H9 (cell line): ENCODE results near the gene MORN5. TPM values are rescaled to one million over a fixed set of nuclear protein-coding genes. Genes with fewer than 3 reads are reported as not detected.

Experiments
- DNase-seq: peaks from one replicate; pipeline ENCODE4 v3.0.0-alpha.2; 2017
- H2AFZ ChIP-seq: one replicate; pipeline ENCODE4 v1.6.1; 2013; ENCODE audit warnings: mild to moderate bottlenecking, low read length, control low read depth, moderate library complexity
- H2AK5ac ChIP-seq: 2 replicates; pipeline ENCODE4 v1.6.1; 2013; ENCODE audit warnings: low read length, control low read depth, mixed read lengths; ENCODE audit not compliant: insufficient read length
- H2BK120ac ChIP-seq: one replicate; pipeline ENCODE4 v1.6.1; 2013; ENCODE audit warnings: low read depth, mild to moderate bottlenecking, low read length, control low read depth, inconsistent platforms; ENCODE audit not compliant: poor library complexity, severe bottlenecking
- H2BK12ac ChIP-seq: 2 replicates; pipeline ENCODE4 v1.6.1; 2013; ENCODE audit warnings: low read length, control low read depth, mixed read lengths, low read depth; ENCODE audit not compliant: insufficient read length
- H2BK15ac ChIP-seq: 2 replicates; pipeline ENCODE4 v1.6.1; 2013; ENCODE audit warnings: low read depth, low read length, control low read depth
- H2BK20ac ChIP-seq: one replicate; pipeline ENCODE4 v1.6.1; 2013; ENCODE audit warnings: low read depth, mild to moderate bottlenecking, low read length, control low read depth, inconsistent platforms; ENCODE audit not compliant: poor library complexity, severe bottlenecking
- H2BK5ac ChIP-seq: 2 replicates; pipeline ENCODE4 v1.6.1; 2013; ENCODE audit warnings: low read length, control low read depth, mixed read lengths; ENCODE audit not compliant: insufficient read length
- H3K14ac ChIP-seq: 2 replicates; pipeline ENCODE4 v1.6.1; 2013; ENCODE audit warnings: low read length, control low read depth; ENCODE audit not compliant: insufficient read depth
- H3K18ac ChIP-seq: 2 replicates; pipeline ENCODE4 v1.6.1; 2013; ENCODE audit warnings: low read depth, mild to moderate bottlenecking, mixed read lengths, low read length, control low read depth; ENCODE audit not compliant: insufficient read length
- H3K23ac ChIP-seq: 2 replicates; pipeline ENCODE4 v1.6.1; 2013; ENCODE audit warnings: low read length, control low read depth, mixed read lengths, low read depth; ENCODE audit not compliant: insufficient read length
- H3K23me2 ChIP-seq: 2 replicates; pipeline ENCODE4 v1.6.1; 2013; ENCODE audit warnings: low read depth, mild to moderate bottlenecking, mixed read lengths, low read length, control low read depth; ENCODE audit not compliant: insufficient read length, poor library complexity, severe bottlenecking
- H3K27ac ChIP-seq: 2 replicates; pipeline ENCODE4 v1.5.1; 2013; ENCODE audit warnings: low read length, control low read depth, mixed read lengths, low read depth; ENCODE audit not compliant: insufficient read length
- H3K27me3 ChIP-seq: 2 replicates; pipeline ENCODE4 v1.6.1; 2013; ENCODE audit warnings: low read length, control low read depth, inconsistent platforms; ENCODE audit not compliant: insufficient read depth
- H3K4ac ChIP-seq: 2 replicates; pipeline ENCODE4 v1.6.1; 2013; ENCODE audit warnings: low read depth, mild to moderate bottlenecking, control low read depth, inconsistent platforms, low read length, moderate library complexity
- H3K4me1 ChIP-seq: 2 replicates; pipeline ENCODE4 v1.6.1; 2013; ENCODE audit warnings: low read length, control low read depth, inconsistent platforms; ENCODE audit not compliant: insufficient read depth
- H3K4me2 ChIP-seq: 2 replicates; pipeline ENCODE4 v1.6.1; 2013; ENCODE audit warnings: low read length, control low read depth, mixed read lengths; ENCODE audit not compliant: insufficient read length, insufficient read depth
- H3K56ac ChIP-seq: 2 replicates; pipeline ENCODE4 v1.6.1; 2013; ENCODE audit warnings: low read depth, mild to moderate bottlenecking, mixed read lengths, low read length, control low read depth; ENCODE audit not compliant: insufficient read length
- H3K79me1 ChIP-seq: 2 replicates; pipeline ENCODE4 v1.6.1; 2013; ENCODE audit warnings: low read depth, mild to moderate bottlenecking, moderate library complexity, low read length, control low read depth, inconsistent platforms; ENCODE audit not compliant: insufficient read depth, poor library complexity, severe bottlenecking
- H3K79me2 ChIP-seq: 2 replicates; pipeline ENCODE4 v1.6.1; 2013; ENCODE audit warnings: low read length, control low read depth, inconsistent platforms; ENCODE audit not compliant: insufficient read depth
- H3K9ac ChIP-seq: 2 replicates; pipeline ENCODE4 v1.6.1; 2013; ENCODE audit warnings: low read length, control low read depth, mixed read lengths; ENCODE audit not compliant: insufficient read length; ENCODE audit errors: extremely low read depth
- H3K9me3 ChIP-seq: one replicate; pipeline ENCODE4 v1.6.1; 2013; ENCODE audit warnings: low read depth, low read length, inconsistent platforms; ENCODE audit not compliant: control insufficient read depth
- H3T11ph ChIP-seq: one replicate; pipeline ENCODE4 v1.6.1; 2013; ENCODE audit warnings: mild to moderate bottlenecking, low read length, control low read depth, inconsistent platforms
- H4K20me1 ChIP-seq: one replicate; pipeline ENCODE4 v1.6.1; 2013; ENCODE audit not compliant: control insufficient read depth, insufficient read length, insufficient read depth
- H4K5ac ChIP-seq: 2 replicates; pipeline ENCODE4 v1.6.1; 2013; ENCODE audit warnings: low read depth, mild to moderate bottlenecking, mixed read lengths, low read length, control low read depth; ENCODE audit not compliant: insufficient read length
- H4K8ac ChIP-seq: replicated peaks from 2 replicates; pipeline ENCODE4 v1.6.1; 2013; ENCODE audit warnings: low read length, control low read depth, mixed read lengths, low read depth; ENCODE audit not compliant: insufficient read length
- H4K91ac ChIP-seq: 2 replicates; pipeline ENCODE4 v1.6.1; 2013; ENCODE audit warnings: low read depth, mild to moderate bottlenecking, moderate library complexity, mixed read lengths, low read length, control low read depth; ENCODE audit not compliant: insufficient read length
- H3K27ac Mint-ChIP-seq, 3 experiments: 2 replicates in 2 of 3; 3 replicates in 1 of 3; pipeline ENCODE4 v1.8.0; 2020 to 2021; ENCODE audit warnings: mixed read lengths in 3 of 3, mild to moderate bottlenecking in 1 of 3, moderate library complexity in 1 of 3
- H3K27me3 Mint-ChIP-seq: 2 replicates; pipeline ENCODE4 v1.8.0; 2021; ENCODE audit warnings: low read depth, mild to moderate bottlenecking, moderate library complexity, mixed read lengths
- H3K36me3 Mint-ChIP-seq, 3 experiments: 2 replicates in 2 of 3; 3 replicates in 1 of 3; pipeline ENCODE4 v1.8.0; 2020 to 2021; ENCODE audit warnings: low read depth in 3 of 3, mixed read lengths in 3 of 3; ENCODE audit not compliant: insufficient read depth in 1 of 3
- H3K4me1 Mint-ChIP-seq, 2 experiments: 2 replicates each; pipeline ENCODE4 v1.8.0; 2020; ENCODE audit warnings: mixed read lengths in 2 of 2
- H3K4me3 Mint-ChIP-seq, 2 experiments: 2 replicates in 1 of 2; 3 replicates in 1 of 2; pipeline ENCODE4 v1.8.0; 2020 to 2021; ENCODE audit warnings: mild to moderate bottlenecking in 2 of 2, mixed read lengths in 2 of 2, moderate library complexity in 1 of 2
- H3K9me3 Mint-ChIP-seq, 2 experiments: 2 replicates in 1 of 2; 3 replicates in 1 of 2; pipeline ENCODE4 v1.8.0; 2020; ENCODE audit warnings: mild to moderate bottlenecking in 2 of 2, mixed read lengths in 2 of 2, moderate library complexity in 1 of 2
- WGBS: extraction: QIAGEN DNeasy Blood & Tissue Kit; methylation state at CpG from one replicate; pipeline ENCODE4 v1.1.7; 2013; ENCODE audit warnings: missing lambda C conversion rate, low lambda C conversion rate, mixed read lengths; ENCODE audit not compliant: insufficient read length; ENCODE audit errors: extremely low coverage; 5-methylcytosine and 5-hydroxymethylcytosine counted together
- total RNA-seq: library from RNA; stranded (reverse); gene quantifications from 2 replicates; pipeline ENCODE4 v1.2.1, GENCODE V29; 2021
- TF ChIP-seq, protein P1 (sequence below): fragments of 200-600 bp; sonication (generic); conservative IDR thresholded peaks from 3 replicates; pipeline ENCODE4 v1.8.0; 2021; ENCODE audit warnings: antibody characterized with exemption, mild to moderate bottlenecking

Gene MORN5
- total RNA-seq, 1 experiment from 2014 or later: not detected

DNA sequence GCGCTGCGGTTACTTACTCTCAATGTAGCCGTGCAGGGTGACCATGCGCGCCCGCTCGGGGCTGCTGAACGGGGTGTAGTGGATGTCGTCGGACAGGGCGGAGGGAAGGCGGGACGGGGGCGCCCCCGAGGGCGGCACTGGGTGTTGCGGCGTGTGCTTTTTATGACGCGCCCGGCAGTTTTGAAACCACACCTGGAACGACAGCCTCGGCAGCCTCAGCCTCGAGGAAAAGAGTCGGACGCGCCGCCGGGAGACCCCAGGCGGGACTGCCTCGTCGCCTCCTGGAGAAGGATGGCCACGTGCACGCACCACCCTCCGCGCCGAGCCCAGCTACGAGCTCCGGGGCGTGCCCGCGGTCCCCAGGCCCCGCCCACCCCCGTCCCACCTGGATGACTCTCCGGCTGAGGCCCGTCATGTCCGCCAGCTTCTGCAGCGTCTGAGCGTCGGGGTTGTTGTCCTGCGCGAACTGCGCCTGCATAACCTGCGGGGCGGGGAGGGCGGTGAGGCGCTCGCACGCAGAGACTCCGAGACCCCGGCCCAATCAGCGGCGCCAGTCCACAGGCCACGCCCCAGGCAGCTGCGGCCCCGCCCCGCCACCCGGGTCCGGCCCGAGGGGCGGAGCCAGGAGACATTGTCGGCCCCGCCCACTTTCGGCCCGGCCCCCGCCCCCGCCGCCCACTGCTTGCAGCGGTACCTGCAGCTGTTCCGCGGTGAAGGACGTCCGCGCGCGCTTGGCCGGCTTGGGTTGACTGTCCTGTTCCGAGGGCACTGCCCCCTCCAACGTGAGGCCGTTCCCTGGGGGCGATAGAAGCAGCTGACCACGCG lies 54.1 kb downstream of the MORN5 start:
- TF ChIP-seq, protein P1, sequence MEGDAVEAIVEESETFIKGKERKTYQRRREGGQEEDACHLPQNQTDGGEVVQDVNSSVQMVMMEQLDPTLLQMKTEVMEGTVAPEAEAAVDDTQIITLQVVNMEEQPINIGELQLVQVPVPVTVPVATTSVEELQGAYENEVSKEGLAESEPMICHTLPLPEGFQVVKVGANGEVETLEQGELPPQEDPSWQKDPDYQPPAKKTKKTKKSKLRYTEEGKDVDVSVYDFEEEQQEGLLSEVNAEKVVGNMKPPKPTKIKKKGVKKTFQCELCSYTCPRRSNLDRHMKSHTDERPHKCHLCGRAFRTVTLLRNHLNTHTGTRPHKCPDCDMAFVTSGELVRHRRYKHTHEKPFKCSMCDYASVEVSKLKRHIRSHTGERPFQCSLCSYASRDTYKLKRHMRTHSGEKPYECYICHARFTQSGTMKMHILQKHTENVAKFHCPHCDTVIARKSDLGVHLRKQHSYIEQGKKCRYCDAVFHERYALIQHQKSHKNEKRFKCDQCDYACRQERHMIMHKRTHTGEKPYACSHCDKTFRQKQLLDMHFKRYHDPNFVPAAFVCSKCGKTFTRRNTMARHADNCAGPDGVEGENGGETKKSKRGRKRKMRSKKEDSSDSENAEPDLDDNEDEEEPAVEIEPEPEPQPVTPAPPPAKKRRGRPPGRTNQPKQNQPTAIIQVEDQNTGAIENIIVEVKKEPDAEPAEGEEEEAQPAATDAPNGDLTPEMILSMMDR: peak; percentile 31; the same call in 1 of the 3 replicates

More for the DNA sequence above, 54.1 kb downstream of the MORN5 start:
- Histone ChIP-seq H4K91ac (no peak overlapping the region), H3K23me2 (peaks cover 6% of the 10 kb centered on the region), H3K9me3 (no peaks in the 10 kb centered on the region), H3K4ac (no peak overlapping the region), H3K79me1 (no peaks in the 10 kb centered on the region), H2BK12ac (no peak overlapping the region), H2BK120ac (no peak overlapping the region), H2BK20ac (no peak overlapping the region), H4K5ac (no peak overlapping the region), H2AFZ (no peak overlapping the region), H4K8ac (no peak overlapping the region), H3K9ac (no peak overlapping the region), H3K14ac (peak overlapping the region; percentile 25; the same call in 1 of the 2 replicates), H3K27ac (no peak overlapping the region), H2BK5ac (no peak overlapping the region), H3K4me2 (peak overlapping the region; percentile 67), H3K18ac (peak overlapping the region; percentile 28), H3T11ph (no peak overlapping the region), H3K27me3 (peaks cover 58% of the 10 kb centered on the region), H3K56ac (no peak overlapping the region), H2BK15ac (no peak overlapping the region), H4K20me1 (no peaks in the 10 kb centered on the region), H2AK5ac (no peak overlapping the region), H3K4me1 (no peaks in the 10 kb centered on the region), H3K79me2 (no peaks in the 10 kb centered on the region), H3K23ac (no peak overlapping the region)
- Mint-ChIP-seq H3K36me3 (peaks cover 0 to 7% (median 0%) of the 10 kb centered on the region in 3 experiments; a peak in 2 of 7 replicates), H3K4me1 (peaks cover 11 to 21% of the 10 kb centered on the region in 2 experiments), H3K9me3 (peaks cover 3 to 6% of the 10 kb centered on the region in 2 experiments), H3K4me3 (peak overlapping the region; percentile 60 to 83), H3K27ac (no peak overlapping the region), H3K27me3 (peaks cover 87% of the 10 kb centered on the region)
- WGBS: no CpG with 5 or more reads among the region's 93 CpGs
- peak; percentile 98 for DNase-seq
